GOT3 (cell line): Measurements from ENCODE around the gene NAT9.
A peak's percentile ranks its signal among the peaks of the same experiment; 100 is the strongest.

ENCODE experiments used
- DNase-seq: peaks from one replicate; lab custom pipeline; 2025; ENCODE audit warnings: mixed read lengths; lab: John Stamatoyannopoulos, UW

The NAT9 gene

GRCh38 chr17:74761419-74761818 lies 14.7 kb downstream of the NAT9 start:
- DNase-seq = no peak

DNA sequence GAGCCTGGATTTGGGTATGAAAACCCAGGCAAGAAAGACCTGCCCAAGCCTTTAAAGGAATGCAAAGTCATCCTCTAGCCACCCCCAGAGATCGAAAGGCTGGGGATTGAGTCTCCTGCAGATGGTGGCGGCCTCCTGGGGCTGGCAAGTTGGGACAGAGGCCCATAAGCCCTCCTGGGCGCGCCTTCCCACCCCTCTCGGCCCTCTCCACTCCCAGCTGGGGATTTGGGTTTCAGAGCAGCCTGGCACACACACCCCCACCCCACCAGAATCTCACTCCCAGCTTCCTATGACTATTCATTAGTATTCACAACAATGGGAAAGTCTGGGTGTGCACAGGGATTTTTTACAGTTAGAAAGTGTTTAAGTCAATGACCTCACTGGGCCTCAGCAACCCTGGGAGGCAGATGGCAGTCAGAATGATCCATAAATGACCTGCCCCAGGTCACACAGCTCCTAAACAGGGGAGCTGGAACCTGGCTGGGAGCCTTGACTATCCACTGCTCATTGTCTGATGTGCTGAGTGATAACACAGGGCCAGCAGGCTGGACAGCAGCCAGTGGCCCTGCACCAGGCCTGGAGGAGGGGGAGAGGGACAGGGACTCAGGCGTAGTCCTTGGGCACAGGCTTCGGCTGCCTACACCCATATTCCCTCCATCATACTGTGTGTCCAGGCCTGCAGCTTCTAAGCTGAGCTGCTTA lies 15.6 kb downstream of the NAT9 start:
- DNase-seq = no peak

- no peak for DNase-seq
Measured at GRCh38 chr17:74759941-74760340, 16.2 kb downstream of the NAT9 start.

DNA sequence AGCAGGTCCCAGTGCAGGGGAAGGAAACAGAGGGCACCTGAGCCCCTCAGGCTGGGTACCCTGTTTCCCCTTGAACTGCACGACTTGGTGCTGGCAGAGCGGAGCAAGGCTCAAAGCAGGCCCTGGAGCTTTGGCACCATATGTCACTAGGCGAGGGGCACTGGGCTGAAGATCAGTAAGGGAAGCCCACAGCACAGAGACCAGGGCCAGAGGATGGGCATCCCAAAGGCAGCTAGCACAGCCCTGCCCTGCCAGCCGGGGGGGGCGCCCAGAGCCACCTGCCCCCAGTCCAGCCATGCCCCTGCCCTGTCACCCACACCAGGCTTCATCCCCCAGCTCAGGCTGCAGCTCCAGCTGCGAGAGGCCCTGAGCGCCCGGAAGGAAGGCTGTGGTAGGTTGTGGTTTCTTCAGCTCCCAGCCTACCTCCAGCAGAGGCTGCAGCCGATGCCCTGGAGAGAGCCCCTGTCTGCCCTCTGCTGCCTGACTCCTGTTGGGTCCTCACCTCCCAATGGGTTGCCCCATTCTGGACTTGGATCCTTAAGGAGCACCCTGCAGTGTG lies 16.8 kb downstream of the NAT9 start:
- no peak for DNase-seq

- no peak for DNase-seq
Measured at GRCh38 chr17:74758848-74759168, 17.3 kb downstream of the NAT9 start.

DNA sequence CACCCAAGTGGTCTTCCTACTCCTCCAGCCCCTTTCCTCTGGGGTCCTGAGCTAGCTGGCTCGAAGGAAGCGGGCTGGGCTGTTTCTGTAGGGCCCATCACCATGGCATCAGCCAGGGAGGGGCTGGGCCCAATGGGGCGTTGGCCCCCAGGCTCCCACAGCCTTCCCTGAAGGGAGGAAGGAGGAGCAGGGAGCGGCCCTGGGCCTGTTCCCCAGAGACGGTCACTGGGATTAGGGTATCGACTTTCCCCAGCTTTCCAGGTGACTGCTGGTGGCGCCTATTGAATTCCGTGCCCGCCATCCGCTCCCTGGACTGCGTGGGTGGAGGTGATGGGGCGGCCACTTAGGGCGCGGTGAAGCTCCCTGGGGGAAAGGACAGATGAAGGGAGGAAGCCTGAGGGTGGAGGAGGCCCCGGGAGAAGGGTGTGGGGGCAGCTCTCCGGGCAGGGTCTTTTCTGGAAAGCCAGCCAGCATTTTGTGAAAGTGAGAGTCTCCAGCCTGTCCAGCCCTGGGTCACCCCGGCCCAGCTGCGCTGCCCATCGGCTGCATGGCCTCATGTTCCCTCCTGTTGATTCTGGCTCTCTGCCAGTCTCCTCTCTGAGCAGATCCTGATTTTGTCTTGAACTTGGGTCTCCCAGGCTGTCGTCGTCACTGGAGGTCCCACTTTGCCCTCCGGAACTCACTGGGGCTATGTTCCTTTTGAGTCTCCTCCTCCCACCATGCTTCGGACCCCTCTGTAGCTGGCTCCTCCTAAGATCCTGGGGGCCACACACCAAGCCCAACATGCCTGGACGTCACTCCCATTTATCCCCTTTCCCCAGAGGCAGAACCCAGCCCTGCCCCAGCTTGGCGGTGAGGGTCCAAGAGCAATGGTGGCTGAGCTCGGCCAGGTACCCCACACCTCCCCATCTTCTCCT lies 18.0 kb downstream of the NAT9 start:
- DNase-seq = no peak

DNA sequence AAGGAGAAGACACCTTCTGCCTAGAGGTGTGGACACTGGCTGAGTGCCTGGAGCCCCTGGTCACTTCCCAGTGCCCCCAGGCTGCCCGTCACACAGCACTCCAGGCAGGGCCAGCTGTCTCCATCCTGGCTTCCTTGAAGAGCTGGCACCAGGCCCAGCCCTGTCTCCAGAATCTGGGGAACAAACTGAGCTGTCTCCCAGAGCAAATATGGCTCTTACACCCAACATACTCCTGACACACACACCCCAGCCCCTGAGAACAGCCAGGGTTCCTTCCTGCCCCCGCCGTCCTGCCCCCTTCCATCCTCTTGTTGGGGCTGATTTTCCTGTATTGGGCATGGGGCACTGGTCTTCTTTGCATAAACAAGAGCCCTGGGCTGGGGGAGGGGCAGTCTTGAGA lies 18.6 kb downstream of the NAT9 start:
- DNase-seq = no peak

- DNase-seq = no peak
Measured at GRCh38 chr17:74756891-74757290, 19.3 kb downstream of the NAT9 start.

DNA sequence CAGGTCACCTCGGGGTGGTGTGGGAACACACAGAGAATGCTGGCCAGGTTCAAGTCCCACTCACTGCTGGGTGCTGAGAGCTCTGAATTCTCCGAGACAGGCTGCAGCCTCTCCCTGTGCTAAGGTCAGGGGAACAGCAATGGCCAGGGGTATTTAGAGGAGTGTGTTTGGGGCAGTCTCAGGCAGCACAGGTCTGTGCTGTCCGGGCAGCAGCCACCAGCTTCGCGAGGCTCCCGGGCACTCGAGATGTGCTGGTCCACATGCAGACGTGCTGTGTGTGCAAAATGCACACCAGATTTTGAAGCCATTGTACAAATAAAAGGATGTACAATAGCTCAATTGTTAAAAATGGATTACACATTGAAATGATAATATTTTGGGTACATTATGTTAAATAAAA lies 20.6 kb downstream of the NAT9 start:
- no peak for DNase-seq

GRCh38 chr17:74754832-74755231 lies 21.3 kb downstream of the NAT9 start:
- no peak for DNase-seq

GRCh38 chr17:74752822-74753401 lies 23.2 kb downstream of the NAT9 start:
- DNase-seq = no peak

DNA sequence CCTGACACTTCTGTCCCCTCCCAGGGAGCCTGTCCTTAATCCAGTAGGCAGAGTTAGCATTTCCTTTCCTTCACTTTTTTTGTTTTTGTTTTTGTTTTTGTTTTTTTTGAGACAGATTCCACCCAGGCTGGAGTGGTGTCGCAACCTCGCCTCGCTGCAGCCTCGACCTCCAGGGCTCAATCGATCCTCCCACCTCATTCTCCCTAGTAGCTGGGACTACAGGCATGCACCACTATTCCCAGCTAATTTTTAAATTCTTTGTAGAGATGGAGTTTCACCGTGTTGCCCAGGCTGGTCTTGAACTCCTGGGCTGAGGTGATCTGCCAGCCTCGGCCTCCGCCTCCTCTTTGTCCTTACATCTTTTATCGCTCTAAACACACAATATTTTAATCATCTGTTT lies 23.7 kb downstream of the NAT9 start:
- no peak for DNase-seq

- no peak for DNase-seq
Measured at GRCh38 chr17:74750327-74751069, 25.6 kb downstream of the NAT9 start.

GRCh38 chr17:74750039-74750326 lies 26.2 kb downstream of the NAT9 start:
- DNase-seq = no peak

- no peak for DNase-seq
Measured at GRCh38 chr17:74749279-74750038, 26.7 kb downstream of the NAT9 start.

- DNase-seq = peak; percentile 77
Measured at GRCh38 chr17:74748529-74749278, 27.4 kb downstream of the NAT9 start, which contains the start of gene NHERF1. TSS of gene NHERF1 (plus strand) at chr17:74748628. CDS start at chr17:74748847, 219 bp downstream.

DNA sequence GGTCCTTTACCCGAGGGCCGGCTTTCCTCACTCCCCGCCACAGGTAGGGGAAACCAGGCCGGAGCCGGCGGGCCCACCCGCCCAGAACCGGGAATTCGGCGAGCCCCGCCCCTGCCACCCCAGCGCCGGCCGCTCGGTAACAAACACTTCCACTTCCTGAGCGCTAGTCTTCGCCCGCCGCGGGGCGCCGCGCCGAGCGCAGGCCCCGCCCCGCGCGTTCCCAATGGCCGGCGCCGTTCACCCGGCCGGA lies 27.9 kb downstream of the NAT9 start:
- no peak for DNase-seq

- DNase-seq = no peak
Measured at GRCh38 chr17:74746922-74747321, 29.2 kb downstream of the NAT9 start.

DNA sequence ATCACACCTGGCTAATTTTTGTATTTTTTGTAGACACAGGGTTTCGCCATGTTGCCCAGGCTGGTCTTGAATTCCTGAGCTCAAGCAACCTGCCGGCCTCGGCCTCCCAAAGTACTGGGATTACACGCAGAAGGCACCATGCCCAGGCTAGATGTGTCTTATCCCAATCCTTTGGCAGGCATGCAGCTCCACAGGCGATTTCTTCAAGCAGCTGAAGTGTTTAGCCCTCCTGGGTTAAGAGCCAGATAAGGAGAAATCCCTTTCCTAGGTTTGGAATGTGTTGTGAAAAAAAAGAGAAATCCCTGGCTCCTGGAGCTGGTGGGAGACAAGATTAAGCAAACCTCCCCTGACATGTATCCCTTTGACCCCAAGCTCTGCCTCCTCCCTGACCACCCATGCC lies 29.8 kb downstream of the NAT9 start:
- DNase-seq = no peak

DNA sequence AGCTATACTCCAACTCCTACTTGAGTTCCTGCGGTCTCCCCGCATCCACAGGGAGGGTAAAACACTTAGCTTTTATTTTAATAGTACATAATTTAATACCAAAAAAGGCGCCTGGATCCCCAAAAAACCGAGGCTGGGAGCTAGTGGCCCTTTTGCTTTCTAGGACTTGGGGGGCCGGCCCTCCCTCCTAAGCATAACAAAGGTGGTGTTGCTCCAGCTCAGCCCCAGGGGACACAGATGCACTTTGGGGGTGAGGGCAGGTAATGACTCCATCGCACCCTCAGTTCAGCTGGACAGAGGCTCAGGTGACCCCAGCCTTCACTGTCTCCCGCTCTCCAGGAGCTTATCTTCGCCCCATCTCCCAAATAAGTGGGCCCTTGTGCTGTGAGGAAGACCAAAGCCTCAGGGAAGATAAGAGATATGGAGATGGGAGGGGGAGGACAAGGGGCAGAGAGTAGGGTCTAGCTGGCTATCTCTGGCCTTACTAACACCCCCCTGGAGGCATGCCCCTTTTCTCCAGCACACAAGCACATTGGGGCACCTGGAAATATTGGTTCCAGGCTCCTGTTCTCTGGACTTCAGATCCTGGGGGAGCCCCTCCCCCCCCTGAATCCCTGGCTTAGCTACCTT lies 30.5 kb downstream of the NAT9 start:
- no peak for DNase-seq
